Ramos (cell line): ENCODE results near the gene TLL1.

ENCODE experiments used
- in situ Hi-C: fragments of 300-500 bp; cut with MboI; formaldehyde crosslinking; loops from one replicate; pipeline ENCODE4 v1.14.3; 2022; ENCODE audit warnings: low sequenced_read_pairs; ENCODE audit not compliant: unreplicated experiment

Gene TLL1

GRCh38 chr4:165875446-165875845, 2.4 kb downstream of the TLL1 start:
- in situ Hi-C loops = no loop called here

DNA sequence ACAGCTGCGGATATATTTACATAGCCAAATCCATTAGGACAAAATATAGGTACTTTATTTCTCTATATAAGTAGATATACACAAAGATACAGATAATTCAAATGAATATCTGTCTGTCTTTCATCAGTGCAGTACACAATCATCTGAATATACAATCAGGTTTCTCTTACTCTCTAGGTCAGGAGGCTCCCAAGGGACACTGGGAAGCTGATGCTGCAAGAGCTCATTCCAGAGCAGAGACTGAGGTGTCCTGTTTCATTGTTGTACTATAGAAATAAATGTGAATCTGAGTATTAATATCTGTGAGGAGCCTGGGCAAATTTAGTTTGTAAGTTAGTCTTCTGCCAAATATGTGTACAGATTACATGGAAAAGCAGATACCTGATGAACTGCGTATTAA, 4.2 kb downstream of the TLL1 start:
- in situ Hi-C loops = no loop called here

DNA sequence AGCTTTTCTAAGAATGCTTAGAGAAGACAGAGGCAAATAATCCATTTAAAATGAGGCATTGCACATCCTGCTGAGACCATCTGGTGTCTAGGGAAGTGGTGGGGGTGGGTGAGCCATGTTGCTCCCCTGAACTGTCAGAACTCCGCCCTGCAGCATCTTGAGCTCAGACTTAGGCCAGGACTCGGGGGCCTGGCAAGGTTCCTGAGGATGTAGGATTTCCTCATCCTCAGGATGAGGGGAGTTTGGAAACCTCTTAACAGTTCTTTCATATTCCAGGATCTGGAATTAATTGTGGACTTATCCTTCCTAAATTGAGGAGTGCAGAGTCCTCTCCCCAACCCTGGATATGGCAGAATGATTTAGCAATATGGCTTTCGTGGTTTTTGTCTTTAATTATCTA, 6.6 kb downstream of the TLL1 start:
- in situ Hi-C loops = no loop called here

GRCh38 chr4:165894159-165894558, 21.1 kb downstream of the TLL1 start:
- in situ Hi-C loops = no loop called here

DNA sequence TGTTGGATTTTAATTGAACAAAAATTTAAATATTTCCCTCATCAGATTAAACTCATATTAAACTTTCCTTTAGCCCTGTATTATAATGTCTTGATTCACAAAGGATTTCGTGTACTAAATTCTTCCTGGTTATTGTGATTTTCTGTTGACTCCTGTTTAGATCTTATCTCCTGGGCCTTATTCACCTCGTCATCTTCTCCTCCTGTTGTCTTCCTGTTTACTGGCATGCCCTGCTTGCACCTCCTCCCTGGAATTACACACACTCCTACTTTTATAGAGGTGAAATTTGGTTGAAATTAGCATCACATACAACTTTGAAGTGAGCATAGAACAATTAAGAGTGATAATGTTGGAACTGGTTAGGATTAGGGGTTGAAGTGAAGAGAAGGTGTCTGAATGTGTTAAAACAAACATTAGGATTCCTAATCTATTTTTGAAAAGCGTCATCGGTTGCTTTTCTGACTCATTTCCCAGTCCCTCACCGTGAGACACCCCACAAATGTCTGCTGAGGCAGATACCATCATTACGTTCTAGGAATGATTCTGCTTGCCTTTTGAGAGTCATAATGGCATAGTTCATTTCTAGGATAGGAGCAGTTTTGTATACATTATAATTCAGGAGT, 32.5 kb downstream of the TLL1 start:
- in situ Hi-C loops = no loop called here

GRCh38 chr4:165906272-165906671, 33.2 kb downstream of the TLL1 start:
- in situ Hi-C loops = no loop called here

- in situ Hi-C loops = no loop called here
Measured at GRCh38 chr4:165909947-165910346, 36.9 kb downstream of the TLL1 start.

- in situ Hi-C loops = no loop called here
Measured at GRCh38 chr4:165915215-165915614, 42.2 kb downstream of the TLL1 start.

- in situ Hi-C loops = no loop called here
Measured at GRCh38 chr4:165921546-165921945, 48.5 kb downstream of the TLL1 start.

- in situ Hi-C loops = no loop called here
Measured at GRCh38 chr4:165922747-165923146, 49.7 kb downstream of the TLL1 start.

DNA sequence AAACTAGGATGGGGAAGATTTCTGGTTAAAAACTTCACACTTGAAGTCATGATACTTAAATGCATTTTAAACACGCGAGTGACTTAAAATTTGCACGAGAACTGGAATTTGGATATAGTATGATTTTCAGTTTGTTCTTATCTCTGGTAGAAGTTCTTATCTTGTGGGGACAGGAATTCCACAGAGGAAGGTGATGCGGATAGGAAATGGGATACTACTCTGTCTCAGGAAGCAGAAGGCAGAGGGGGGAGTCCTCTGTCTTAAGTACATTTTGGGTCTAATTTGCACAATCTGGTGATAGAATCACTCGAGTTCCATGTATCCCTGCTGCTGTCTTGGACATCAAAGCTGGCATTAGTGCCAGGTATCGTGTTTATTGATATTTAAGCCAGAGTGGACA, 53.3 kb downstream of the TLL1 start:
- in situ Hi-C loops = no loop called here

GRCh38 chr4:165927366-165927765, 54.3 kb downstream of the TLL1 start:
- in situ Hi-C loops = no loop called here

DNA sequence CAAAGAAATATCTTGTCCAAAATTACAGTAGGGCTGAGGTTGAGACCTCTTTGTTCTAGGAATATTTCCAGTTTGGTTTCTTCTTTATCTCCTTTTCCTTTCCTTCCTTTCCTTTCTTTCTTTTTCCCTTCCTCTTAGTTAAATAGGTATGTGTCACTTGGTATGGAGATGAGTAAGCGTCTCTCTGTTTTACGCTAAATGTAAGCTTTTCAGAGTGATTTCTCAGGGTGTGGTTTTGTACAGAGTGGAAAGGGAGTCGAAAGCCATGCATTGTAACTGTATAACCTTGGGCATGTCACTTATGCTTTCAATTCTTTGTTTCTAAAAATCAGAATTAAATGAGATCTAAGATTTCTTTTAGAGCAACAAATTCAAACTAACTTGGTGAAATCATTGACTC, 54.8 kb downstream of the TLL1 start:
- in situ Hi-C loops = no loop called here

- in situ Hi-C loops = no loop called here
Measured at GRCh38 chr4:165928601-165929000, 55.6 kb downstream of the TLL1 start.

GRCh38 chr4:165929662-165930061, 56.6 kb downstream of the TLL1 start:
- in situ Hi-C loops = no loop called here

GRCh38 chr4:165931741-165932140, 58.7 kb downstream of the TLL1 start:
- in situ Hi-C loops = no loop called here

- in situ Hi-C loops = no loop called here
Measured at GRCh38 chr4:165944900-165945299, 71.9 kb downstream of the TLL1 start.

DNA sequence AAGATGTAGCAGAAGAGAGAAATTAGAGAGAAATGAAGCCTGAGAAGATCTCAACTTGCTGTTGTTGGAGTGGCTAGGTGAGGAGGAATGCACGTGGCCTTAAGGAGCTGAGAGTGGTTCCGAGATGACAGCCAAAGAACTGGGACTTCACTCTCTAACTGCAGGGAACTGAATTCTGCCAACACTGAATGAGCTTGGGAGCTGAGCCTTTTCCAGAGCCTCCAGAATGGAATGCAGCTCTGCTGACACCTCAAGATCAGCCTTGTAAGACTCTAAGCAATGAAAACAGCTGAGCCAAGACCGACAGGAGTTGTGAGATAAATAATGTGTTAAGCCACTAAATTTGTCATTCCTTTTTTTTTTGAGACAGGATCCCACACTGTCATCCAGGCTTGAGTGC, 73.0 kb downstream of the TLL1 start:
- in situ Hi-C loops = no loop called here

- in situ Hi-C loops = no loop called here
Measured at GRCh38 chr4:165947019-165947418, 74.0 kb downstream of the TLL1 start.

DNA sequence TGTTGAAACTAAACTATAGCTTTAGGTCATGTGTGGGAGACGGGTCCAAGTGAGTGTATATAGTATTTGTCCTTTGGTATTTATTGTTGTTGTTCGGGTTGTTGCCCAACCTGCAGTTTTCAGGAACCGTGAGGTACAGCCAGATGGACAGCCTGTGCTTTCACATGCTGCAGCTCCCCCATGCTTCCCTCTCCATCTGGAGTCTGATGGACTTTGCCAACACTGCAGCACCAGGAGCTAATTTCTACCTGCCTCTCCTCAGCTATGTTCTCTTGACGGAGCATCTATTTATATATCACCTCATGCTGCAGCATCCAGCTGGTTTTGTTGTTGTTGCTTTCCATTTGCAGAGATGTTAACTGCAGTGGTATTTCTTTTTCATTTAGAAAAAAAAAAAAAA, 80.1 kb downstream of the TLL1 start:
- in situ Hi-C loops = no loop called here

GRCh38 chr4:165963621-165964020, 90.6 kb downstream of the TLL1 start:
- in situ Hi-C loops = no loop called here

DNA sequence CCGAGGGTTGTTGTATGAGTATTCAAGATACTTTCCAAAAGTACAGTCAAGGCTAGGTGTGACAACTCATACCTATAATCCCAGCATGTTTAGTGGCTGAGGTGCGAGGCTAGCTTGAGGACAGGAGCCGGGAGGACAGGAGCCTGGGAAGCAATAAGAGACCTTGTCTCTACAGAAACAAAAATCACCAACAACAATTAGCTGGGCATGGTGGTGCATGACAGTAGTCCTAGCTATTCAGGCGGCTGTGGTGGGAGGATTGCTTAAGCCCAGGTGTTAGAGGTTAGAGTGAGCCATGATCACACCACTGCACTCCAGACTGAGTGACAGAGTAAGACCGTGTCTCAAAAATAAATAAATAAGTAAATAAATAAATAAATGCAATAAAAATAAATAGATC, 91.6 kb downstream of the TLL1 start:
- in situ Hi-C loops = no loop called here

GRCh38 chr4:165965503-165965902, 92.5 kb downstream of the TLL1 start:
- in situ Hi-C loops = no loop called here
